HepG2 (cell line): ENCODE measurements around the gene ALDOA. TPM values are rescaled to one million over a fixed set of nuclear protein-coding genes. Genes with fewer than 3 reads are reported as not detected.
A peak's percentile ranks its signal among the peaks of the same experiment; 100 is the strongest.

Experiments used
- ATF7-NPFF ChIP-seq: sonication (generic); formaldehyde crosslinking; IDR thresholded peaks from 2 replicates; pipeline ENCODE4 v1.8.1; 2023; ENCODE audit warnings: mild to moderate bottlenecking, low read depth, missing genetic modification reagents, moderate library complexity
- BCL6 ChIP-seq: IDR thresholded peaks from 2 replicates; pipeline ENCODE4 v1.6.1; 2016; ENCODE audit warnings: missing genetic modification reagents, missing compliant biosample characterization
- CHD4 ChIP-seq: fragments of 200-600 bp; sonication (generic); IDR thresholded peaks from 2 replicates; pipeline ENCODE4 v1.7.0; 2017; ENCODE audit warnings: mild to moderate bottlenecking, low read length, borderline replicate concordance
- DRAP1 ChIP-seq: IDR thresholded peaks from 2 replicates; pipeline ENCODE4 v1.6.1; 2016; ENCODE audit warnings: missing genetic modification reagents, missing compliant biosample characterization
- ERF ChIP-seq: IDR thresholded peaks from 2 replicates; pipeline ENCODE4 v1.6.1; 2018; ENCODE audit warnings: missing biosample characterization, missing genetic modification reagents
- HDAC2 ChIP-seq: sonication (generic); formaldehyde crosslinking; IDR thresholded peaks from 2 replicates; pipeline ENCODE4 v1.4.0; 2020; ENCODE audit warnings: missing genetic modification reagents
- HIC2 ChIP-seq: sonication (generic); formaldehyde crosslinking; IDR thresholded peaks from 2 replicates; pipeline ENCODE4 v1.9.0; 2022; ENCODE audit warnings: low read depth, missing genetic modification reagents
- KAT8 ChIP-seq: IDR thresholded peaks from 2 replicates; pipeline ENCODE4 v1.6.1; 2016; ENCODE audit warnings: missing genetic modification reagents, missing compliant biosample characterization
- KDM5A ChIP-seq: fragments of 200-600 bp; sonication (generic); IDR thresholded peaks from 2 replicates; pipeline ENCODE4 v1.7.0; 2018; ENCODE audit warnings: antibody characterized with exemption, mild to moderate bottlenecking, low read length, borderline replicate concordance
- KMT2B ChIP-seq: IDR thresholded peaks from 2 replicates; pipeline ENCODE4 v1.6.1; 2016; ENCODE audit warnings: missing genetic modification reagents, missing compliant biosample characterization
- LCORL ChIP-seq, 2 experiments: fragments of 450-650 bp in 1 of 2; sonication (generic) in 1 of 2; formaldehyde crosslinking in 1 of 2; IDR thresholded peaks; 2 replicates each; pipeline versions ENCODE4 v1.5.0 to v1.6.1; 2017 to 2020; ENCODE audit warnings: antibody characterized with exemption in 1 of 2, missing genetic modification reagents in 1 of 2
- MTF2 ChIP-seq: sonication (generic); formaldehyde crosslinking; IDR thresholded peaks from 2 replicates; pipeline ENCODE4 v1.5.0; 2020; ENCODE audit warnings: missing genetic modification reagents, borderline replicate concordance
- SOX13 ChIP-seq, 3 experiments: fragments of 450-650 bp in 1 of 3; sonication (generic) in 1 of 3; formaldehyde crosslinking in 1 of 3; IDR thresholded peaks in 2 of 3; conservative IDR thresholded peaks in 1 of 3; 2 replicates each; pipeline versions ENCODE4 v1.5.0 to v1.6.1; 2016 to 2020; ENCODE audit warnings: antibody characterized with exemption in 1 of 3, mild to moderate bottlenecking in 1 of 3, missing compliant biosample characterization in 1 of 3, missing genetic modification reagents in 1 of 3, moderate library complexity in 1 of 3
- TARDBP ChIP-seq: sonication (generic); formaldehyde crosslinking; IDR thresholded peaks from 2 replicates; pipeline ENCODE4 v1.8.0; 2022; ENCODE audit warnings: mild to moderate bottlenecking, missing genetic modification reagents
- ZBTB20 ChIP-seq: sonication (generic); formaldehyde crosslinking; IDR thresholded peaks from 2 replicates; pipeline ENCODE4 v1.8.1; 2023; ENCODE audit warnings: missing genetic modification reagents, low read depth, mild to moderate bottlenecking, borderline replicate concordance
- ZBTB49 ChIP-seq: sonication (generic); formaldehyde crosslinking; IDR thresholded peaks from 2 replicates; pipeline ENCODE4 v1.4.0; 2020; ENCODE audit warnings: missing genetic modification reagents, borderline replicate concordance
- ZNF124 ChIP-seq: sonication (generic); formaldehyde crosslinking; IDR thresholded peaks from 2 replicates; pipeline ENCODE4 v1.4.0; 2020; ENCODE audit warnings: missing genetic modification reagents
- ZNF20 ChIP-seq: sonication (generic); formaldehyde crosslinking; IDR thresholded peaks from 2 replicates; pipeline ENCODE4 v1.4.0; 2020; ENCODE audit warnings: mild to moderate bottlenecking, moderate library complexity, missing genetic modification reagents
- ZNF687 ChIP-seq: sonication (generic); formaldehyde crosslinking; IDR thresholded peaks from 2 replicates; pipeline ENCODE4 v1.5.1; 2020; ENCODE audit warnings: mild to moderate bottlenecking, missing genetic modification reagents, moderate library complexity
- polyA plus RNA-seq, 8 experiments: library from polyadenylated mRNA; depleted of rRNA in 3 of 8; stranded (reverse) in 7 of 8; unstranded in 1 of 8; fragments of >200 nt; fragmentation: Illumina TruSeq in 4 of 8; extraction: Trizol in 4 of 8; gene quantifications; 2 replicates each; pipeline versions ENCODE4 v1.2.1 to v1.2.3, GENCODE V29; 2011 to 2016; ENCODE audit warnings: low read depth in 4 of 8, missing spikeins in 1 of 8, mixed read lengths in 1 of 8; ENCODE audit not compliant: insufficient read depth in 1 of 8
- total RNA-seq, 5 experiments: library from RNA; depleted of rRNA; stranded (reverse); fragments of >200 nt; fragmentation: Illumina TruSeq; extraction: Trizol; gene quantifications; 2 replicates each; pipeline ENCODE4 v1.2.3, GENCODE V29; 2016; ENCODE audit warnings: low read depth in 1 of 5

ALDOA gene
- total and polyA plus RNA-seq, 2 of the 13 experiments (the other 11 are each of a cell fraction or from before 2014, with no cell fraction given): 925 to 1,884 TPM

- peak; percentile 68; the same call in 1 of the 2 replicates for TF ChIP-seq ZNF124 (CRISPR knock-in tag)
- TF ChIP-seq TARDBP (CRISPR knock-in tag): 0 out of 2 replicates have a peak, but pooled peaks have one; percentile 26
- TF ChIP-seq ZNF20 (CRISPR knock-in tag): no peak
- peak; percentile 46; the same call in 1 of the 2 replicates for TF ChIP-seq ERF (CRISPR knock-in tag)
- TF ChIP-seq KDM5A: no peak
- no peak for TF ChIP-seq SOX13 (IDR thresholded peaks at IDR 0.05)
- 0 out of 4 replicates have a peak, but pooled peaks of 1 of the 2 experiments have one; percentile 10 for TF ChIP-seq SOX13 (CRISPR knock-in tag; conservative IDR thresholded peaks at IDR 0.05 in 1 of 2, IDR thresholded peaks at IDR 0.05 in 1 of 2)
- TF ChIP-seq KMT2B (CRISPR knock-in tag): no peak
- peak; percentile 34; the same call in 1 of the 2 replicates for TF ChIP-seq DRAP1 (CRISPR knock-in tag)
- TF ChIP-seq HIC2 (CRISPR knock-in tag): no peak
- no peak for TF ChIP-seq BCL6 (CRISPR knock-in tag)
- TF ChIP-seq ATF7-NPFF (CRISPR knock-in tag): 0 out of 2 replicates have a peak, but pooled peaks have one; percentile 32
- 0 out of 2 replicates have a peak, but pooled peaks have one; percentile 53 for TF ChIP-seq ZBTB20 (CRISPR knock-in tag)
- no peak for TF ChIP-seq CHD4
- 0 out of 2 replicates have a peak, but pooled peaks have one; percentile 7 for TF ChIP-seq ZNF687 (CRISPR knock-in tag)
- no peak for TF ChIP-seq LCORL (IDR thresholded peaks at IDR 0.05)
- 0 out of 2 replicates have a peak, but pooled peaks have one; percentile 28 for TF ChIP-seq LCORL (CRISPR knock-in tag; IDR thresholded peaks at IDR 0.05)
- TF ChIP-seq ZBTB49 (CRISPR knock-in tag): no peak
- no peak for TF ChIP-seq MTF2 (CRISPR knock-in tag)
- peak; percentile 63; the same call in 1 of the 2 replicates for TF ChIP-seq HDAC2 (CRISPR knock-in tag)
- peak; percentile 29; the same call in 1 of the 2 replicates for TF ChIP-seq KAT8 (CRISPR knock-in tag)
Observed at GRCh38 chr16:30032083-30032819, 33.3 kb upstream of the ALDOA start (continued).
